Keratinocyte (primary cell): ENCODE data around the gene VDAC2.

Experiments
- EZH2 ChIP-seq: IDR thresholded peaks from one replicate; pipeline ENCODE4 v1.6.1; 2012; ENCODE audit warnings: inconsistent platforms, mild to moderate bottlenecking, low read length, moderate library complexity
- TF ChIP-seq, protein P1 (sequence below), 3 experiments: IDR thresholded peaks in 1 of 3; conservative IDR thresholded peaks in 1 of 3; optimal IDR thresholded peaks in 1 of 3; 2 replicates in 2 of 3; 3 replicates in 1 of 3; pipeline versions ENCODE3 to v1.5.1; 2011; ENCODE audit warnings: low read length in 3 of 3, mild to moderate bottlenecking in 3 of 3, moderate library complexity in 2 of 3, control low read depth in 1 of 3, inconsistent platforms in 1 of 3; ENCODE audit not compliant: insufficient read depth in 2 of 3; ENCODE audit errors: extremely low read depth in 1 of 3

DNA sequence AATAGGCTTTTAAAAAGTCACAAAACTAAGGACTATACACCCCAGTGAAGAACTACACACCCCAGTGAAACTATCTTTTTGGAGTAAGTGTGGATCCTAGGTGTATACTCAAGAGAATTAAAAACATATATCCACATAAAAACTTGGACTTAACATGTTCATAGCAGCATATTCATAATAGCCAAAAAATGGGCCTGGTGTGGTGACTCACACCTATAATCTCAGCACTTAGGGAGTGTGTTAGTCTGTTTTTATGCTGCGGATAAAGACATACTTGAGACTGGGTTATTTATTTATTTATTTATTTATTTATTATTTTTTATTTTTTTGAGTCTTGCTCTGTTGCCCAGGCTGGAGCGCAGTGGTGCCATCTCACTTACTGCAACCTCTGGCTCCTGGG is 44.1 kb downstream of the VDAC2 start:
- TF ChIP-seq, protein P1, sequence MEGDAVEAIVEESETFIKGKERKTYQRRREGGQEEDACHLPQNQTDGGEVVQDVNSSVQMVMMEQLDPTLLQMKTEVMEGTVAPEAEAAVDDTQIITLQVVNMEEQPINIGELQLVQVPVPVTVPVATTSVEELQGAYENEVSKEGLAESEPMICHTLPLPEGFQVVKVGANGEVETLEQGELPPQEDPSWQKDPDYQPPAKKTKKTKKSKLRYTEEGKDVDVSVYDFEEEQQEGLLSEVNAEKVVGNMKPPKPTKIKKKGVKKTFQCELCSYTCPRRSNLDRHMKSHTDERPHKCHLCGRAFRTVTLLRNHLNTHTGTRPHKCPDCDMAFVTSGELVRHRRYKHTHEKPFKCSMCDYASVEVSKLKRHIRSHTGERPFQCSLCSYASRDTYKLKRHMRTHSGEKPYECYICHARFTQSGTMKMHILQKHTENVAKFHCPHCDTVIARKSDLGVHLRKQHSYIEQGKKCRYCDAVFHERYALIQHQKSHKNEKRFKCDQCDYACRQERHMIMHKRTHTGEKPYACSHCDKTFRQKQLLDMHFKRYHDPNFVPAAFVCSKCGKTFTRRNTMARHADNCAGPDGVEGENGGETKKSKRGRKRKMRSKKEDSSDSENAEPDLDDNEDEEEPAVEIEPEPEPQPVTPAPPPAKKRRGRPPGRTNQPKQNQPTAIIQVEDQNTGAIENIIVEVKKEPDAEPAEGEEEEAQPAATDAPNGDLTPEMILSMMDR (optimal IDR thresholded peaks at IDR 0.05 in 1 of 3, IDR thresholded peaks at IDR 0.05 in 1 of 3, conservative IDR thresholded peaks at IDR 0.05 in 1 of 3; ENCODE audit: extremely low read depth in 1 of 3, insufficient read depth in 2 of 3, low read length in 3 of 3), result no peak
- TF ChIP-seq EZH2, result no peak
